Brain microvascular endothelial cell (primary cell): ENCODE measurements around the gene DDIT4.

ENCODE experiments used
- DNase-seq: peaks from one replicate; pipeline ENCODE4 v3.0.0-alpha.2; 2020
- H3K27ac ChIP-seq: fragments of 250-450 bp; sonication (Bioruptor Pico); 2 replicates; pipeline ENCODE4 v1.5.1; 2020; ENCODE audit warnings: mild to moderate bottlenecking, moderate library complexity
- H3K27me3 ChIP-seq: fragments of 250-450 bp; sonication (Bioruptor Pico); replicated peaks from 2 replicates; pipeline ENCODE4 v1.5.1; 2020; ENCODE audit warnings: mild to moderate bottlenecking
- H3K36me3 ChIP-seq: fragments of 250-450 bp; sonication (Bioruptor Pico); replicated peaks from 2 replicates; pipeline ENCODE4 v1.5.1; 2020; ENCODE audit warnings: mild to moderate bottlenecking
- H3K4me3 ChIP-seq: 2 replicates; pipeline ENCODE4 v1.5.1; 2011; ENCODE audit warnings: low read depth, mild to moderate bottlenecking, control low read depth, low read length, moderate library complexity
- CTCF ChIP-seq: IDR thresholded peaks from 2 replicates; pipeline ENCODE4 v1.5.1; 2011; ENCODE audit warnings: low read depth, mild to moderate bottlenecking, moderate library complexity, low read length, control low read depth, inconsistent platforms; ENCODE audit errors: missing control alignments
- in situ Hi-C: cut with HindIII; loops from 2 replicates; pipeline ENCODE4 v1.10.0; 2017; ENCODE audit warnings: low sequenced_read_pairs, low pct_ligation_motif_present

The DDIT4 gene

DNA sequence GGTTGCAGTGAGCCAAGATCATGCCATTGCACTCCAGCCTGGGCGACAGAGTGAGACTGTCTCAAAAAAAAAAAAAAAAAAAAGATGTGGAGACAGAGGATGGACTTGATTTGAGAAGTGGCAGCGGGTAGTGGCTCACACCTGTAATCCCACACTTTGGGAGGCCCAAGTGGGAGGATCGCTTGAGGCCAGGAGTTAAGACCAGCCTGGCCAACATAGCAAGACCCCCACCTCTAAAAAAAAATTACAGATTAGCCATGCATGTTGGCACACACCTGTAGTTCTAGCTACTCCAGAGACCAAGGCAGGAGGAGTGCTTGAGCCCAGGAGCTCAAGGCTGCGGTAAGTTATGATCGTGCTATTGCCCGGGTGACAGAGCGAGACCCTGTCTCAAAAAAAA is 33.4 kb upstream of the DDIT4 start:
- no peak for TF ChIP-seq CTCF

GRCh38 chr10:72241691-72242252 is 32.0 kb upstream of the DDIT4 start:
- DNase-seq, result no peak
- Histone ChIP-seq H3K36me3 (no peaks in the 10 kb centered on the region), H3K27me3 (no peaks in the 10 kb centered on the region), H3K27ac (no peak overlapping the region), H3K4me3 (no peak overlapping the region)
- no peak for TF ChIP-seq CTCF
- in situ Hi-C loops, result no loop called here

More for the DNA sequence above, 33.4 kb upstream of the DDIT4 start:
- no peak overlapping the region for H3K27ac ChIP-seq
- H3K36me3 ChIP-seq, result no peaks in the 10 kb centered on the region
- in situ Hi-C loops, result no loop called here
- no peak overlapping the region for H3K4me3 ChIP-seq
- no peaks in the 10 kb centered on the region for H3K27me3 ChIP-seq
- no peak for DNase-seq

DNA sequence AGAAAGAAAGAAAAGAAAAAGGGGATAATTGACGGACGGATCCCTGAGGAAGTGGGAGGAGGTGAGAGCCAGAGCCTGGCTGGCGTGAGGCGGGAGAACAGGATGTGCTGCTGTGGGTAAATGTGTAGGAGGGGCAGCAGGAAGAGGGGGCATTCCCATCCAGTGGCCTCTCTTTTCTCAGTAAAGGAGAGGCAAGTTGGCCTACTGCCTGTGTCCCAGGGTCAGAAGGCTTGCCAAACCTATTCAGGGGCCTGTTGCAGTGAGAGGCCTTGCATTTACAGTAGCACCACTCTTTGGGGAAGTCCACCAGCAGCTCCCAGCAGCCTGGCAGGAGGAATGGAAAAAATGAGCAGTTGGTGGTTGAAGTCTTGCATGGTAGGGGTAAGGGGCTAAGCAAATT is 31.0 kb upstream of the DDIT4 start:
- in situ Hi-C loops, result no loop called here
- DNase-seq, result no peak
- Histone ChIP-seq H3K27ac (peak overlapping the region; percentile 19), H3K27me3 (no peaks in the 10 kb centered on the region), H3K36me3 (no peaks in the 10 kb centered on the region), H3K4me3 (no peak overlapping the region)
- TF ChIP-seq CTCF, result no peak

DNA sequence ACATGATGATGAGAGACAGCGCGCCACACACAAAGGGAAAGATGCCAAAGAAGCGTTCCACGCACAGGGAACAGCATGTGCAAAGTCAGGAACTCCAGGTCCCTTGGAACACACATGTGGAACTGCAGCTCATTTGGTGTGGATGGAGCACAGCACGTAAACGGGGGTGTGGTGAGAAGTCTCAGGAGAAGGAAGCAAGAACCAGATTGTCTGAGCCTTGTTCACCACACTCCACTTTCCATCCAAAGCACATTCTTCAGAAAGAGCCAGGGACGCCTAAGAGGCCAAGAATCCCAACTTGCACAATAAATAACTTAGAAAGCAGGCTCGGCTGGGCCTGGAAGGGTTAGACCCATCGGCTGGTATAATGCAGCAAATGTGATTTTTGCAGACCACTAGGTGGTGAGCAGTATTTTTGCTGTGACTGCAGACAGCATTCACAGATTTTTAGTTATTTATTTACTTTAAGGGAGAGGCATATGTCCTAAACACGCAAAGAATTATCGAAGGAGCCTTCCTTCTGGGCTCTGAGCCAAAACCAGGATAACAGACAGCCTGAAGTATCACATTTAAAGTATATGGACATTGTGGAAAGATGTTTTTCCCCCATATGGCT is 29.8 kb upstream of the DDIT4 start:
- peak overlapping the region; percentile 79 for H3K27ac ChIP-seq

DNA sequence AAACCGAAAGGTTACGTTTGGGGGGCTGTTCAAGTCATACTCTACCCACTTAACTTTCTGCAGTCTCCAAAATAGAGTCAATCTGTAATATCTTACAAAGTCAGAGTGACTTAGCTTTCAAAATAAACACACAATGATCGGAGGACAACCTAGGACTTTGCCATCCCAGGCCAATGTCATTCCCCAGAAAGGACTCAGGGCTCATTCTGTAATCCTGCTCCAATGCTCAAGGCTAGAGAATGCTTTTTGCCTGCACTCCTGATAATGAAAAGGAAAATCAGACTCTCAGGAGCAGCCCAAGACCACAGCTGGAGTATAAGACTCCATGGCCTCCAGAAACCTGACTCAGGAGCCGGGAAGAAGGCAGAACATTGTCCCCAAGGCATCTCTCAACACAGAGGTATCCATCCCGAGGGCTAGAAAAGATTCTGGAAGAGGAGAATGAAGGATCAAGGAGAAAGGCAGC is 29.1 kb upstream of the DDIT4 start:
- H3K4me3 ChIP-seq, result no peak overlapping the region
- H3K27me3 ChIP-seq, result no peaks in the 10 kb centered on the region
- H3K36me3 ChIP-seq, result no peaks in the 10 kb centered on the region
- in situ Hi-C loops, result no loop called here
- no peak for DNase-seq
- TF ChIP-seq CTCF, result no peak
- H3K27ac ChIP-seq, result peak overlapping the region; percentile 79

More for the DNA sequence above, 29.8 kb upstream of the DDIT4 start:
- Histone ChIP-seq H3K4me3 (no peak overlapping the region), H3K36me3 (no peaks in the 10 kb centered on the region), H3K27me3 (no peaks in the 10 kb centered on the region)
- peak; percentile 89 for DNase-seq
- in situ Hi-C loops, result no loop called here
- peak; percentile 65 for TF ChIP-seq CTCF
